D341Med (cell line): ENCODE measurements around the gene FAM184A.

ENCODE experiments used
- DNase-seq: peaks from one replicate; pipeline ENCODE4 v3.0.0; 2012; ENCODE audit warnings: low spot score

FAM184A gene

GRCh38 chr6:118953391-118953790 is 125.1 kb downstream of the FAM184A start:
- no peak for DNase-seq

GRCh38 chr6:118952683-118953082 is 125.8 kb downstream of the FAM184A start:
- DNase-seq: no peak

- DNase-seq: no peak
Observed at GRCh38 chr6:118945217-118945616, 133.2 kb downstream of the FAM184A start.

- no peak for DNase-seq
Observed at GRCh38 chr6:118940770-118941169, 137.7 kb downstream of the FAM184A start.

- DNase-seq: no peak
Observed at GRCh38 chr6:118939683-118940082, 138.8 kb downstream of the FAM184A start.

- no peak for DNase-seq
Observed at GRCh38 chr6:118935978-118936703, 142.3 kb downstream of the FAM184A start.

GRCh38 chr6:118935331-118935668 is 143.2 kb downstream of the FAM184A start:
- no peak for DNase-seq

- peak; percentile 97 for DNase-seq
Observed at GRCh38 chr6:118934461-118935330, 143.8 kb downstream of the FAM184A start, which contains the start of gene MCM9. Gene MCM9 (minus strand): TSS chr6:118935159. CDS start chr6:118931723, 3,436 bp downstream.

- DNase-seq: no peak
Observed at GRCh38 chr6:118933855-118934460, 144.5 kb downstream of the FAM184A start.

GRCh38 chr6:118932421-118932820 is 146.0 kb downstream of the FAM184A start:
- no peak for DNase-seq

GRCh38 chr6:118931436-118931835 is 147.0 kb downstream of the FAM184A start:
- DNase-seq: no peak

- no peak for DNase-seq
Observed at GRCh38 chr6:118930680-118931079, 147.8 kb downstream of the FAM184A start.

- DNase-seq: no peak
Observed at GRCh38 chr6:118923035-118923434, 155.4 kb downstream of the FAM184A start.

GRCh38 chr6:118921084-118921483 is 157.4 kb downstream of the FAM184A start:
- no peak for DNase-seq

- no peak for DNase-seq
Observed at GRCh38 chr6:118918329-118918725, 160.1 kb downstream of the FAM184A start.

- no peak for DNase-seq
Observed at GRCh38 chr6:118917546-118918328, 160.7 kb downstream of the FAM184A start.

- no peak for DNase-seq
Observed at GRCh38 chr6:118914598-118914997, 163.9 kb downstream of the FAM184A start.

GRCh38 chr6:118913161-118913560 is 165.3 kb downstream of the FAM184A start:
- peak; percentile 29 for DNase-seq

- DNase-seq: peak; percentile 84
Observed at GRCh38 chr6:118912646-118913045, 165.8 kb downstream of the FAM184A start.
